B cell (primary cell): Measurements from ENCODE around the gene HSPA12A. TPM values are rescaled to one million over a fixed set of nuclear protein-coding genes. Genes with fewer than 3 reads are reported as not detected.

Experiments
- ATAC-seq: fragments of 200-7000 bp; cut with Tn5 transposase; one replicate; pipeline ENCODE4 v1.10.0; 2021; ENCODE audit warnings: low read depth, mild to moderate bottlenecking, moderate number of reproducible peaks, moderate library complexity
- CTCF ChIA-PET: fragments of 350-600 bp; sonication (Branson Sonifier 250); formaldehyde crosslinking; loops from one replicate; lab custom pipeline; 2021; ENCODE audit warnings: antibody characterized with exemption, inconsistent platforms; lab: Charles Lee
- POLR2A ChIA-PET: fragments of 350-600 bp; sonication (Branson Sonifier 250); formaldehyde crosslinking; loops from one replicate; lab custom pipeline; 2021; ENCODE audit warnings: antibody characterized with exemption; lab: Charles Lee
- DNase-seq: peaks from one replicate; pipeline ENCODE4 v3.0.0; 2013
- H2AFZ ChIP-seq: 2 replicates; pipeline ENCODE4 v1.6.1; 2012; ENCODE audit warnings: mild to moderate bottlenecking, low read depth, low read length; ENCODE audit not compliant: insufficient read depth, poor library complexity, severe bottlenecking
- H3K27ac ChIP-seq, 2 donors: 1 replicate in 1 of 2; 2 replicates in 1 of 2; pipeline ENCODE4 v1.5.1; 2012 to 2013; ENCODE audit warnings: low read length in 2 of 2, mild to moderate bottlenecking in 2 of 2, moderate library complexity in 1 of 2
- H3K27me3 ChIP-seq, 4 experiments: fragments of 200-600 bp in 1 of 4; sonication (generic) in 1 of 4; replicated peaks in 1 of 4; 1 replicate in 2 of 4; 2 replicates in 2 of 4; pipeline versions ENCODE4 v1.6.1 to v1.7.0; 2013 to 2016; ENCODE audit warnings: low read length in 3 of 4, mild to moderate bottlenecking in 2 of 4, mixed read lengths in 1 of 4, moderate library complexity in 1 of 4; ENCODE audit not compliant: insufficient read depth in 4 of 4, control insufficient read depth in 3 of 4; ENCODE audit errors: control extremely low read depth in 1 of 4
- H3K36me3 ChIP-seq, 2 experiments: replicated peaks in 1 of 2; 1 replicate in 1 of 2; 2 replicates in 1 of 2; pipeline versions ENCODE4 v1.6.1 to v1.7.1; 2013; ENCODE audit warnings: low read length in 1 of 2; ENCODE audit not compliant: insufficient read depth in 2 of 2, control insufficient read depth in 1 of 2; ENCODE audit errors: control extremely low read depth in 1 of 2, extremely low read depth in 1 of 2
- H3K4me1 ChIP-seq, 2 donors: fragments of 200-600 bp in 1 of 2; sonication (generic) in 1 of 2; 1 replicate in 1 of 2; 2 replicates in 1 of 2; pipeline versions ENCODE4 v1.5.1 to v1.6.1; 2013 to 2017; ENCODE audit warnings: low read length in 2 of 2; ENCODE audit not compliant: control insufficient read depth in 2 of 2, insufficient read depth in 2 of 2
- H3K4me2 ChIP-seq: replicated peaks from 2 replicates; pipeline ENCODE3; 2012; ENCODE audit warnings: mild to moderate bottlenecking, low read depth, low read length; ENCODE audit not compliant: poor library complexity, severe bottlenecking
- H3K4me3 ChIP-seq, 5 experiments: fragments of 200-600 bp in 1 of 5; sonication (generic) in 1 of 5; 1 replicate in 3 of 5; 2 replicates in 2 of 5; pipeline versions ENCODE4 v1.5.1 to v1.7.0; 2011 to 2016; ENCODE audit warnings: low read length in 4 of 5, mild to moderate bottlenecking in 4 of 5, low read depth in 2 of 5, control low read depth in 1 of 5, moderate library complexity in 1 of 5; ENCODE audit not compliant: insufficient read depth in 1 of 5; ENCODE audit errors: control extremely low read depth in 1 of 5, extremely low read depth in 1 of 5
- H3K79me2 ChIP-seq: fragments of 200-600 bp; sonication (generic); one replicate; pipeline ENCODE4 v1.6.0; 2016; ENCODE audit warnings: low read length; ENCODE audit not compliant: control insufficient read depth, insufficient read depth
- H3K9ac ChIP-seq: fragments of 200-600 bp; sonication (generic); 2 replicates; pipeline ENCODE4 v1.6.1; 2017; ENCODE audit warnings: mild to moderate bottlenecking, low read length, moderate library complexity
- H3K9me3 ChIP-seq, 3 donors: one replicate each; pipeline versions ENCODE4 v1.6.1 to v1.7.1; 2013; ENCODE audit warnings: low read length in 2 of 3; ENCODE audit not compliant: control insufficient read depth in 2 of 3, insufficient read depth in 1 of 3; ENCODE audit errors: control extremely low read depth in 1 of 3
- H4K20me1 ChIP-seq: 2 replicates; pipeline ENCODE4 v1.6.0; 2012; ENCODE audit warnings: mild to moderate bottlenecking, low read length; ENCODE audit not compliant: insufficient read depth, control insufficient read depth, poor library complexity, severe bottlenecking
- H3K27ac Mint-ChIP-seq: one replicate; pipeline ENCODE4 v1.8.0; 2021; ENCODE audit warnings: mixed read lengths
- H3K27me3 Mint-ChIP-seq: one replicate; pipeline ENCODE4 v1.8.0; 2021; ENCODE audit warnings: mixed read lengths
- H3K4me1 Mint-ChIP-seq: one replicate; pipeline ENCODE4 v1.8.0; 2021; ENCODE audit warnings: mixed read lengths
- H3K4me3 Mint-ChIP-seq: one replicate; pipeline ENCODE4 v1.8.0; 2021; ENCODE audit warnings: mixed read lengths
- H3K9me3 Mint-ChIP-seq: one replicate; pipeline ENCODE4 v1.8.0; 2022; ENCODE audit warnings: mixed read lengths; ENCODE audit not compliant: insufficient read depth
- EZH2 ChIP-seq: IDR thresholded peaks from 2 replicates; pipeline ENCODE4 v1.6.1; 2012; ENCODE audit warnings: borderline replicate concordance, low read depth, mild to moderate bottlenecking, moderate library complexity, low read length; ENCODE audit not compliant: insufficient read depth, poor library complexity, severe bottlenecking
- WGBS: methylation state at CpG from one replicate; pipeline ENCODE4 v1.1.5; 2013; ENCODE audit warnings: missing lambda C conversion rate; ENCODE audit not compliant: insufficient coverage; 5-methylcytosine and 5-hydroxymethylcytosine counted together
- intact Hi-C: fragments of 100-400 bp; cut with micrococcal nuclease; formaldehyde crosslinking; loops from one replicate; pipeline ENCODE4 v1.10.0; 2022
- polyA plus RNA-seq: library from polyadenylated mRNA; depleted of rRNA; stranded (reverse); fragments of >200 nt; gene quantifications from 2 replicates; pipeline ENCODE4 v1.2.3, GENCODE V29; 2012
- total RNA-seq, 2 donors: library from RNA; stranded (reverse); fragments of 120-200 nt in 1 of 2; gene quantifications; 1 replicate in 1 of 2; 2 replicates in 1 of 2; pipeline versions ENCODE4 v1.2.3 to v1.2.4, GENCODE V29; 2013 to 2022
- TF ChIP-seq, protein P1 (sequence below): fragments of 200-600 bp; IDR thresholded peaks from one replicate; pipeline ENCODE4 v1.8.0; 2022; ENCODE audit warnings: antibody characterized with exemption, mild to moderate bottlenecking

The HSPA12A gene
- total and polyA plus RNA-seq, 2 donors (not counting 1 experiment from before 2014, with no cell fraction given): 2.1 to 17.7 TPM

- CTCF ChIA-PET: no interaction called here
Observed at GRCh38 chr10:116665541-116666125, 76.7 kb downstream of the HSPA12A start.

GRCh38 chr10:116664631-116665030 lies 77.7 kb downstream of the HSPA12A start:
- 93% methylated on average over 4 of the region's 5 CpGs for WGBS
- Mint-ChIP-seq H3K4me1 (no peaks in the 10 kb centered on the region), H3K27ac (no peak overlapping the region), H3K9me3 (no peaks in the 10 kb centered on the region), H3K27me3 (peaks cover 18% of the 10 kb centered on the region), H3K4me3 (no peak overlapping the region)
- ATAC-seq: no peak
- H3K27me3 ChIP-seq: peaks cover 0 to 12% (median 0%) of the 10 kb centered on the region in 4 experiments
- H3K36me3 ChIP-seq: no peaks in the 10 kb centered on the region
- no peaks in the 10 kb centered on the region for H3K4me1 ChIP-seq
- no peak overlapping the region for H3K4me2 ChIP-seq
- no peak overlapping the region for H3K27ac ChIP-seq
- no peaks in the 10 kb centered on the region for H4K20me1 ChIP-seq
- CTCF ChIA-PET: no interaction called here
- no peak for DNase-seq
- H3K9me3 ChIP-seq: peaks cover 0 to 11% (median 0%) of the 10 kb centered on the region in 3 donors
- POLR2A ChIA-PET: no interaction called here
- H2AFZ ChIP-seq: no peak overlapping the region
- intact Hi-C loops: no loop called here
- no peaks in the 10 kb centered on the region for H3K79me2 ChIP-seq
- H3K4me3 ChIP-seq: no peak overlapping the region
- TF ChIP-seq, protein P1, sequence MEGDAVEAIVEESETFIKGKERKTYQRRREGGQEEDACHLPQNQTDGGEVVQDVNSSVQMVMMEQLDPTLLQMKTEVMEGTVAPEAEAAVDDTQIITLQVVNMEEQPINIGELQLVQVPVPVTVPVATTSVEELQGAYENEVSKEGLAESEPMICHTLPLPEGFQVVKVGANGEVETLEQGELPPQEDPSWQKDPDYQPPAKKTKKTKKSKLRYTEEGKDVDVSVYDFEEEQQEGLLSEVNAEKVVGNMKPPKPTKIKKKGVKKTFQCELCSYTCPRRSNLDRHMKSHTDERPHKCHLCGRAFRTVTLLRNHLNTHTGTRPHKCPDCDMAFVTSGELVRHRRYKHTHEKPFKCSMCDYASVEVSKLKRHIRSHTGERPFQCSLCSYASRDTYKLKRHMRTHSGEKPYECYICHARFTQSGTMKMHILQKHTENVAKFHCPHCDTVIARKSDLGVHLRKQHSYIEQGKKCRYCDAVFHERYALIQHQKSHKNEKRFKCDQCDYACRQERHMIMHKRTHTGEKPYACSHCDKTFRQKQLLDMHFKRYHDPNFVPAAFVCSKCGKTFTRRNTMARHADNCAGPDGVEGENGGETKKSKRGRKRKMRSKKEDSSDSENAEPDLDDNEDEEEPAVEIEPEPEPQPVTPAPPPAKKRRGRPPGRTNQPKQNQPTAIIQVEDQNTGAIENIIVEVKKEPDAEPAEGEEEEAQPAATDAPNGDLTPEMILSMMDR: no peak
- TF ChIP-seq EZH2: no peak
- no peak overlapping the region for H3K9ac ChIP-seq

More at GRCh38 chr10:116665541-116666125, 76.7 kb downstream of the HSPA12A start:
- Histone ChIP-seq H3K36me3 (no peaks in the 10 kb centered on the region), H3K9ac (no peak overlapping the region), H3K4me3 (no peak overlapping the region), H3K4me2 (no peak overlapping the region), H3K27me3 (peaks cover 0 to 12% (median 0%) of the 10 kb centered on the region in 4 experiments), H3K79me2 (no peaks in the 10 kb centered on the region), H3K4me1 (no peaks in the 10 kb centered on the region), H2AFZ (no peak overlapping the region), H3K27ac (no peak overlapping the region), H3K9me3 (peaks cover 0 to 11% (median 0%) of the 10 kb centered on the region in 3 donors), H4K20me1 (no peaks in the 10 kb centered on the region)
- no peaks in the 10 kb centered on the region for H3K9me3 Mint-ChIP-seq
- 89% methylated on average over 10 of the region's 13 CpGs for WGBS
- H3K4me1 Mint-ChIP-seq: no peaks in the 10 kb centered on the region
- H3K4me3 Mint-ChIP-seq: no peak overlapping the region
- intact Hi-C loops: no loop called here
- POLR2A ChIA-PET: no interaction called here
- ATAC-seq: no peak
- DNase-seq: no peak
- no peak overlapping the region for H3K27ac Mint-ChIP-seq
- peaks cover 22% of the 10 kb centered on the region for H3K27me3 Mint-ChIP-seq
- no peak for TF ChIP-seq EZH2
- TF ChIP-seq, protein P1: no peak
